Measurements from ENCODE around the gene CTNNAL1. TPM values are rescaled to one million over a fixed set of nuclear protein-coding genes. Genes with fewer than 3 reads are reported as not detected.
A peak's percentile ranks its signal among the peaks of the same experiment; 100 is the strongest.

The CTNNAL1 gene
- total and polyA plus RNA-seq, 3 donors from 2014 or later = 52.3 to 92.7 (median 86.4) TPM

- no peaks in the 10 kb centered on the region for H3K36me3 ChIP-seq (ENCODE audit: low read depth, missing control alignments)
- TF ChIP-seq, protein P1, sequence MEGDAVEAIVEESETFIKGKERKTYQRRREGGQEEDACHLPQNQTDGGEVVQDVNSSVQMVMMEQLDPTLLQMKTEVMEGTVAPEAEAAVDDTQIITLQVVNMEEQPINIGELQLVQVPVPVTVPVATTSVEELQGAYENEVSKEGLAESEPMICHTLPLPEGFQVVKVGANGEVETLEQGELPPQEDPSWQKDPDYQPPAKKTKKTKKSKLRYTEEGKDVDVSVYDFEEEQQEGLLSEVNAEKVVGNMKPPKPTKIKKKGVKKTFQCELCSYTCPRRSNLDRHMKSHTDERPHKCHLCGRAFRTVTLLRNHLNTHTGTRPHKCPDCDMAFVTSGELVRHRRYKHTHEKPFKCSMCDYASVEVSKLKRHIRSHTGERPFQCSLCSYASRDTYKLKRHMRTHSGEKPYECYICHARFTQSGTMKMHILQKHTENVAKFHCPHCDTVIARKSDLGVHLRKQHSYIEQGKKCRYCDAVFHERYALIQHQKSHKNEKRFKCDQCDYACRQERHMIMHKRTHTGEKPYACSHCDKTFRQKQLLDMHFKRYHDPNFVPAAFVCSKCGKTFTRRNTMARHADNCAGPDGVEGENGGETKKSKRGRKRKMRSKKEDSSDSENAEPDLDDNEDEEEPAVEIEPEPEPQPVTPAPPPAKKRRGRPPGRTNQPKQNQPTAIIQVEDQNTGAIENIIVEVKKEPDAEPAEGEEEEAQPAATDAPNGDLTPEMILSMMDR (IDR thresholded peaks at IDR 0.05) = no peak
- TF ChIP-seq POLR2A (IDR thresholded peaks at IDR 0.05) = no peak
- WGBS, 2 donors = 96% methylated on average over 4 of the region's 4 CpGs
- intact Hi-C loops (cut with DNase I; ENCODE audit: low total_unique reads) = no loop called here
- no peaks in the 10 kb centered on the region for H3K9me3 ChIP-seq
- no peak for DNase-seq
- no peaks in the 10 kb centered on the region for H3K27me3 ChIP-seq
- no peak overlapping the region for H3K4me3 ChIP-seq
- H3K27ac ChIP-seq = no peak overlapping the region
- peaks cover 9% of the 10 kb centered on the region for H3K4me1 ChIP-seq
These were observed 30.3 kb upstream of the CTNNAL1 start for GRCh38 chr9:109043578-109043977.

GRCh38 chr9:109040571-109040970, 27.3 kb upstream of the CTNNAL1 start:
- Histone ChIP-seq H3K27ac (no peak overlapping the region), H3K27me3 (no peaks in the 10 kb centered on the region), H3K9me3 (no peaks in the 10 kb centered on the region), H3K36me3 (ENCODE audit: low read depth, missing control alignments) (no peaks in the 10 kb centered on the region), H3K4me3 (no peak overlapping the region), H3K4me1 (peaks cover 34% of the 10 kb centered on the region)
- intact Hi-C loops (cut with DNase I; ENCODE audit: low total_unique reads) = no loop called here
- TF ChIP-seq, protein P1 (IDR thresholded peaks at IDR 0.05) = no peak
- TF ChIP-seq POLR2A (IDR thresholded peaks at IDR 0.05) = no peak
- 85 to 94% methylated on average over 4 of the region's 4 CpGs for WGBS, 2 donors
- DNase-seq = no peak

- intact Hi-C loops (cut with DNase I; ENCODE audit: low total_unique reads) = no loop called here
- H3K27ac ChIP-seq = peak overlapping the region; percentile 0 to 55
- no peaks in the 10 kb centered on the region for H3K9me3 ChIP-seq
- H3K4me3 ChIP-seq = no peak overlapping the region
- DNase-seq = no peak
- H3K36me3 ChIP-seq (ENCODE audit: low read depth, missing control alignments) = no peaks in the 10 kb centered on the region
- H3K27me3 ChIP-seq = no peaks in the 10 kb centered on the region
- WGBS, 2 donors = 70 to 80% methylated on average over 4 of the region's 4 CpGs
- TF ChIP-seq POLR2A (IDR thresholded peaks at IDR 0.05) = no peak
- TF ChIP-seq, protein P1 (IDR thresholded peaks at IDR 0.05) = no peak
- H3K4me1 ChIP-seq = peaks cover 34% of the 10 kb centered on the region
These were observed 26.2 kb upstream of the CTNNAL1 start for GRCh38 chr9:109039539-109039938.

- no peak for DNase-seq
- Histone ChIP-seq H3K4me3 (no peak overlapping the region), H3K36me3 (ENCODE audit: low read depth, missing control alignments) (no peaks in the 10 kb centered on the region), H3K4me1 (peaks cover 34% of the 10 kb centered on the region), H3K9me3 (no peaks in the 10 kb centered on the region), H3K27ac (peak overlapping the region; percentile 0 to 55), H3K27me3 (no peaks in the 10 kb centered on the region)
- TF ChIP-seq, protein P1 (IDR thresholded peaks at IDR 0.05) = no peak
- no peak for TF ChIP-seq POLR2A (IDR thresholded peaks at IDR 0.05)
- WGBS, 2 donors = 69 to 72% methylated on average over 4 of the region's 4 CpGs
- intact Hi-C loops (cut with DNase I; ENCODE audit: low total_unique reads) = no loop called here
These were observed 24.8 kb upstream of the CTNNAL1 start for GRCh38 chr9:109037946-109038715.

Data from testis (tissue), 3 donors.